HepG2 (cell line): ENCODE measurements around the gene TGM4. TPM values are rescaled to one million over a fixed set of nuclear protein-coding genes. Genes with fewer than 3 reads are reported as not detected.

Source experiments
- ATAC-seq: fragments of 200-7000 bp; cut with Tn5 transposase; 3 replicates; pipeline ENCODE4 v1.9.1; 2020; ENCODE audit warnings: mild to moderate bottlenecking, moderate library complexity
- BruUV-seq: library from RNA; stranded (reverse); fragments of 400-500 nt; replicated peaks from 2 replicates; lab custom pipeline; 2021; lab: Mats Ljungman, UMichigan
- CTCF ChIA-PET: fragments of 300-600 bp; formaldehyde crosslinking; extraction: SDS; loops from one replicate; lab custom pipeline; 2021; ENCODE audit warnings: low total read pairs, inconsistent platforms, low intra/inter-chr PET ratio; lab: Yijun Ruan, JAX
- POLR2A ChIA-PET: fragments of 350-600 bp; sonication (Branson Sonifier 250); formaldehyde crosslinking; loops from one replicate; lab custom pipeline; 2020; ENCODE audit warnings: antibody characterized with exemption, inconsistent platforms; lab: Yijun Ruan, JAX
- DNase-seq: peaks from one replicate; pipeline ENCODE4 v3.0.0-alpha.2; 2015; ENCODE audit warnings: low spot score
- FAIRE-seq: peaks from 3 replicates; lab custom pipeline; 2011; peaks lifted over from hg19 to GRCh38; lab: Jason Lieb, UNC
- H2AFZ ChIP-seq: one replicate; pipeline ENCODE4 v1.6.1; 2011; ENCODE audit warnings: low read length, inconsistent platforms
- H3K27ac ChIP-seq: fragments of 300-600 bp; 3 replicates; pipeline ENCODE4 v1.8.0; 2011; ENCODE audit warnings: mixed run types, mild to moderate bottlenecking, mixed read lengths, low read length, inconsistent platforms; ENCODE audit not compliant: insufficient read depth; ENCODE audit errors: extremely low read length
- H3K27me3 ChIP-seq, 2 experiments: fragments of 200-600 bp in 1 of 2; 2 replicates in 1 of 2; 3 replicates in 1 of 2; pipeline versions ENCODE4 v1.6.0 to v1.8.0; 2011; ENCODE audit warnings: low read length in 2 of 2, mild to moderate bottlenecking in 2 of 2, moderate library complexity in 2 of 2, inconsistent platforms in 1 of 2; ENCODE audit not compliant: insufficient read depth in 2 of 2, control insufficient read depth in 1 of 2
- H3K36me3 ChIP-seq, 2 experiments: fragments of 200-600 bp in 1 of 2; replicated peaks in 1 of 2; 2 replicates in 1 of 2; 3 replicates in 1 of 2; pipeline versions ENCODE4 v1.5.1 to v1.8.0; 2011; ENCODE audit warnings: low read length in 2 of 2, inconsistent platforms in 1 of 2; ENCODE audit not compliant: insufficient read depth in 2 of 2, control insufficient read depth in 1 of 2
- H3K4me1 ChIP-seq: 2 replicates; pipeline ENCODE4 v1.5.1; 2012; ENCODE audit warnings: low read length, inconsistent platforms; ENCODE audit not compliant: insufficient read depth
- H3K4me2 ChIP-seq: 2 replicates; pipeline ENCODE4 v1.6.0; 2011; ENCODE audit warnings: low read depth, low read length, inconsistent platforms
- H3K4me3 ChIP-seq, 3 experiments: fragments of 200-600 bp in 1 of 3; sonication (generic), shearing (Covaris generic) in 1 of 3; replicated peaks in 1 of 3; 2 replicates each; pipeline ENCODE4 v1.5.1; 2011 to 2016; ENCODE audit warnings: low read length in 3 of 3, inconsistent platforms in 2 of 3, low read depth in 2 of 3, mild to moderate bottlenecking in 2 of 3, control low read depth in 1 of 3, mixed read lengths in 1 of 3; ENCODE audit not compliant: insufficient read depth in 1 of 3
- H3K79me2 ChIP-seq: one replicate; pipeline ENCODE4 v1.6.1; 2011; ENCODE audit warnings: low read length, inconsistent platforms; ENCODE audit not compliant: insufficient read depth
- H3K9ac ChIP-seq: 2 replicates; pipeline ENCODE4 v1.6.0; 2011; ENCODE audit warnings: mild to moderate bottlenecking, low read depth, low read length, inconsistent platforms; ENCODE audit not compliant: insufficient read depth
- H3K9me3 ChIP-seq: 2 replicates; pipeline ENCODE4 v1.5.1; 2012; ENCODE audit warnings: mild to moderate bottlenecking, low read length
- H4K20me1 ChIP-seq: 2 replicates; pipeline ENCODE4 v1.6.0; 2011; ENCODE audit warnings: inconsistent platforms, mild to moderate bottlenecking, low read length, moderate library complexity; ENCODE audit not compliant: insufficient read depth
- AKAP8 ChIP-seq: sonication (generic); formaldehyde crosslinking; IDR thresholded peaks from 2 replicates; pipeline ENCODE4 v1.5.1; 2020; ENCODE audit warnings: mild to moderate bottlenecking, missing genetic modification reagents
- ATF1 ChIP-seq: IDR thresholded peaks from 2 replicates; pipeline ENCODE4 v1.6.1; 2016; ENCODE audit warnings: mild to moderate bottlenecking, control low read depth
- ETV5 ChIP-seq: IDR thresholded peaks from 2 replicates; pipeline ENCODE4 v1.6.1; 2018; ENCODE audit warnings: missing biosample characterization, missing genetic modification reagents, inconsistent platforms, borderline replicate concordance
- GZF1 ChIP-seq: sonication (generic); formaldehyde crosslinking; IDR thresholded peaks from 2 replicates; pipeline ENCODE4 v1.5.1; 2020; ENCODE audit warnings: mild to moderate bottlenecking, missing genetic modification reagents
- HNRNPL ChIP-seq: fragments of 200-400 bp; formaldehyde crosslinking; IDR thresholded peaks from 2 replicates; pipeline ENCODE4 v1.6.1; 2017; ENCODE audit warnings: mild to moderate bottlenecking, low read depth, low read length
- KLF16 ChIP-seq, 2 experiments: sonication (generic) in 1 of 2; formaldehyde crosslinking in 1 of 2; IDR thresholded peaks; 2 replicates each; pipeline versions ENCODE4 v1.6.1 to v1.8.0; 2016 to 2023; ENCODE audit warnings: missing genetic modification reagents in 2 of 2, missing compliant biosample characterization in 1 of 2
- KMT2A ChIP-seq: sonication (generic); formaldehyde crosslinking; IDR thresholded peaks from 2 replicates; pipeline ENCODE4 v1.4.0; 2020; ENCODE audit warnings: missing genetic modification reagents
- LCORL ChIP-seq, 2 experiments: fragments of 450-650 bp in 1 of 2; sonication (generic) in 1 of 2; formaldehyde crosslinking in 1 of 2; IDR thresholded peaks; 2 replicates each; pipeline versions ENCODE4 v1.5.0 to v1.6.1; 2017 to 2020; ENCODE audit warnings: antibody characterized with exemption in 1 of 2, missing genetic modification reagents in 1 of 2
- NPAS2 ChIP-seq: sonication (generic); formaldehyde crosslinking; IDR thresholded peaks from 2 replicates; pipeline ENCODE4 v1.8.0; 2022; ENCODE audit warnings: mild to moderate bottlenecking, missing genetic modification reagents, borderline replicate concordance
- SCMH1 ChIP-seq: sonication (generic); formaldehyde crosslinking; IDR thresholded peaks from 2 replicates; pipeline ENCODE4 v1.9.0; 2021; ENCODE audit warnings: missing genetic modification reagents, mild to moderate bottlenecking, borderline replicate concordance
- ZNF34 ChIP-seq: sonication (generic); formaldehyde crosslinking; IDR thresholded peaks from 2 replicates; pipeline ENCODE4 v1.4.0; 2020; ENCODE audit warnings: mild to moderate bottlenecking, missing genetic modification reagents, borderline replicate concordance
- ZNF432 ChIP-seq: sonication (generic); formaldehyde crosslinking; IDR thresholded peaks from 2 replicates; pipeline ENCODE4 v1.5.0; 2020; ENCODE audit warnings: missing genetic modification reagents, mild to moderate bottlenecking, borderline replicate concordance
- ZNF616 ChIP-seq: sonication (generic); formaldehyde crosslinking; IDR thresholded peaks from 2 replicates; pipeline ENCODE4 v1.5.0; 2020; ENCODE audit warnings: low read depth, mild to moderate bottlenecking, missing genetic modification reagents
- WGBS: methylation state at CpG from one replicate; pipeline ENCODE4 v1.1.6; 2017; ENCODE audit warnings: low lambda C conversion rate; 5-methylcytosine and 5-hydroxymethylcytosine counted together
- in situ Hi-C: cut with HindIII; loops from 2 replicates; pipeline ENCODE4 v1.10.0; 2017; ENCODE audit warnings: low pct_unique_long_range_greater_than_20kb; ENCODE audit not compliant: extremely low pct_ligation_motif_present
- intact Hi-C: fragments of 100-400 bp; cut with micrococcal nuclease; formaldehyde crosslinking; loops from one replicate; pipeline ENCODE4 v1.10.0; 2022; ENCODE audit not compliant: unreplicated experiment
- polyA plus RNA-seq, 8 experiments: library from polyadenylated mRNA; depleted of rRNA in 3 of 8; stranded (reverse) in 7 of 8; unstranded in 1 of 8; fragments of >200 nt; fragmentation: Illumina TruSeq in 4 of 8; extraction: Trizol in 4 of 8; gene quantifications; 2 replicates each; pipeline versions ENCODE4 v1.2.1 to v1.2.3, GENCODE V29; 2011 to 2016; ENCODE audit warnings: low read depth in 4 of 8, missing spikeins in 1 of 8, mixed read lengths in 1 of 8; ENCODE audit not compliant: insufficient read depth in 1 of 8
- total RNA-seq, 5 experiments: library from RNA; depleted of rRNA; stranded (reverse); fragments of >200 nt; fragmentation: Illumina TruSeq; extraction: Trizol; gene quantifications; 2 replicates each; pipeline ENCODE4 v1.2.3, GENCODE V29; 2016; ENCODE audit warnings: low read depth in 1 of 5
- TF ChIP-seq, protein P1 (sequence below): sonication (generic); formaldehyde crosslinking; IDR thresholded peaks from 2 replicates; pipeline ENCODE4; 2020; ENCODE audit warnings: missing genetic modification reagents, mild to moderate bottlenecking, borderline replicate concordance
- TF ChIP-seq, protein P2 (sequence below): sonication (generic); formaldehyde crosslinking; IDR thresholded peaks from 2 replicates; pipeline ENCODE4 v1.8.0; 2022; ENCODE audit warnings: missing genetic modification reagents, mild to moderate bottlenecking, moderate library complexity, borderline replicate concordance

TGM4 gene
- total and polyA plus RNA-seq, 2 of the 13 experiments (the other 11 are each of a cell fraction or from before 2014, with no cell fraction given), result 0.07 to 0.15 TPM

DNA sequence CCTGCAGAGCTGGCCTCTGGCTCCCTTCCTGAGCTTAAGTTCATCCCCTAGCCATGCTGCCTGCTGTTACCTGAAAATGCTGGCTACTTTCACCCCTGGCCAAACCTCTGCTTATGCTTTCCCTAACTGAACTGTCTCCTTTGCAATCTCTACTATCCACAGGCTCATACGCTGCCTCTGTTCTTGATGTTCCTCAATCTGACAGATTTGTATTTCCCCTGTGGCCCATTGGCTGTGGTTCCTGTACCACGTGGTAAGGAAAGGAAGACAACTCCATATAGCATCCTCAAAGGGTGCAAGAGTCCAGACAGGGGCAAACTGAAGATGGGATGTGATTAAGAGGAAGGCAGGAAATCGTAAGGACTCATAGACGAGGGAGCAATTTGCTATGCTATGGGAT, 33.2 kb downstream of the TGM4 start:
- ChIA-PET CTCF (no interaction called here), POLR2A (no interaction called here)
- no peak overlapping the region for H2AFZ ChIP-seq
- no peak for DNase-seq
- H3K4me2 ChIP-seq, result no peak overlapping the region
- no peaks in the 10 kb centered on the region for H3K27me3 ChIP-seq
- no peaks in the 10 kb centered on the region for H3K9me3 ChIP-seq
- no peaks in the 10 kb centered on the region for H3K36me3 ChIP-seq
- H3K9ac ChIP-seq, result no peak overlapping the region
- TF ChIP-seq LCORL (IDR thresholded peaks at IDR 0.05) (no peak), LCORL (CRISPR knock-in tag; IDR thresholded peaks at IDR 0.05) (no peak)
- TF ChIP-seq, all 625 proteins: peak for 0
- intact Hi-C loops, result no loop called here
- Histone ChIP-seq H3K27ac (no peak overlapping the region), H3K4me3 (no peak overlapping the region), H3K4me1 (peaks cover 12% of the 10 kb centered on the region), H4K20me1 (no peaks in the 10 kb centered on the region), H3K79me2 (no peaks in the 10 kb centered on the region)
- in situ Hi-C loops, result no loop called here
- FAIRE-seq, result no peak
- no peak for ATAC-seq
- BruUV-seq, result no TSS peak
- 61% methylated on average over 4 of the region's 4 CpGs for WGBS

DNA sequence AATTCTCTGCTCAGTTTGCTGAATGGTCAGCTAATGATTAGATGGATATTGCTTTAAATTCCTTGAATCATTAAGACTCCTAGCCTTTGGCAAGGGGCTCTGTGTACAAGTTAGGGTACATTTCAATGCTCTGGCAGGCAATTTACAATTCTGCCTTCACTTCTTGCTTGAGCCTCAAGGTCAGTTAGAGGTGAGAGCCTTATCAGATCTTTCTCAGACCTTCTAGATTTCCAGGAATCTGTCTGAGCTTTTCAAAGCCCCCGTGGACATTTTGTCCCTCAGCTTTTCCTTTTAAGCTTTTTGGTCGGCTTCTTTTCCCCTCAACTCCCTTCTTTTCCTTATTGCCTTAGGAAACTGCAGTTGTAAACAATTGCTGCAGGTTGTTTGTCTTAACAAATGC, 34.7 kb downstream of the TGM4 start:
- Histone ChIP-seq H3K27ac (no peak overlapping the region), H3K4me1 (no peaks in the 10 kb centered on the region), H3K4me2 (no peak overlapping the region), H2AFZ (no peak overlapping the region), H3K9ac (no peak overlapping the region), H3K36me3 (no peaks in the 10 kb centered on the region), H3K79me2 (no peaks in the 10 kb centered on the region), H4K20me1 (no peaks in the 10 kb centered on the region), H3K27me3 (no peaks in the 10 kb centered on the region), H3K4me3 (no peak overlapping the region), H3K9me3 (no peaks in the 10 kb centered on the region)
- no TSS peak for BruUV-seq
- WGBS, result 4% methylated on average over 2 of the region's 2 CpGs
- in situ Hi-C loops, result no loop called here
- no peak for DNase-seq
- ChIA-PET CTCF (no interaction called here), POLR2A (no interaction called here)
- FAIRE-seq, result no peak
- ATAC-seq, result no peak
- intact Hi-C loops, result no loop called here
- TF ChIP-seq ETV5 (CRISPR knock-in tag), result no peak
- TF ChIP-seq, protein P1, sequence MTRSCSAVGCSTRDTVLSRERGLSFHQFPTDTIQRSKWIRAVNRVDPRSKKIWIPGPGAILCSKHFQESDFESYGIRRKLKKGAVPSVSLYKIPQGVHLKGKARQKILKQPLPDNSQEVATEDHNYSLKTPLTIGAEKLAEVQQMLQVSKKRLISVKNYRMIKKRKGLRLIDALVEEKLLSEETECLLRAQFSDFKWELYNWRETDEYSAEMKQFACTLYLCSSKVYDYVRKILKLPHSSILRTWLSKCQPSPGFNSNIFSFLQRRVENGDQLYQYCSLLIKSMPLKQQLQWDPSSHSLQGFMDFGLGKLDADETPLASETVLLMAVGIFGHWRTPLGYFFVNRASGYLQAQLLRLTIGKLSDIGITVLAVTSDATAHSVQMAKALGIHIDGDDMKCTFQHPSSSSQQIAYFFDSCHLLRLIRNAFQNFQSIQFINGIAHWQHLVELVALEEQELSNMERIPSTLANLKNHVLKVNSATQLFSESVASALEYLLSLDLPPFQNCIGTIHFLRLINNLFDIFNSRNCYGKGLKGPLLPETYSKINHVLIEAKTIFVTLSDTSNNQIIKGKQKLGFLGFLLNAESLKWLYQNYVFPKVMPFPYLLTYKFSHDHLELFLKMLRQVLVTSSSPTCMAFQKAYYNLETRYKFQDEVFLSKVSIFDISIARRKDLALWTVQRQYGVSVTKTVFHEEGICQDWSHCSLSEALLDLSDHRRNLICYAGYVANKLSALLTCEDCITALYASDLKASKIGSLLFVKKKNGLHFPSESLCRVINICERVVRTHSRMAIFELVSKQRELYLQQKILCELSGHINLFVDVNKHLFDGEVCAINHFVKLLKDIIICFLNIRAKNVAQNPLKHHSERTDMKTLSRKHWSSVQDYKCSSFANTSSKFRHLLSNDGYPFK (CRISPR knock-in tag), result no peak
- TF ChIP-seq KLF16 (CRISPR knock-in tag; IDR thresholded peaks at IDR 0.05), result no peak
- TF ChIP-seq, protein P2, sequence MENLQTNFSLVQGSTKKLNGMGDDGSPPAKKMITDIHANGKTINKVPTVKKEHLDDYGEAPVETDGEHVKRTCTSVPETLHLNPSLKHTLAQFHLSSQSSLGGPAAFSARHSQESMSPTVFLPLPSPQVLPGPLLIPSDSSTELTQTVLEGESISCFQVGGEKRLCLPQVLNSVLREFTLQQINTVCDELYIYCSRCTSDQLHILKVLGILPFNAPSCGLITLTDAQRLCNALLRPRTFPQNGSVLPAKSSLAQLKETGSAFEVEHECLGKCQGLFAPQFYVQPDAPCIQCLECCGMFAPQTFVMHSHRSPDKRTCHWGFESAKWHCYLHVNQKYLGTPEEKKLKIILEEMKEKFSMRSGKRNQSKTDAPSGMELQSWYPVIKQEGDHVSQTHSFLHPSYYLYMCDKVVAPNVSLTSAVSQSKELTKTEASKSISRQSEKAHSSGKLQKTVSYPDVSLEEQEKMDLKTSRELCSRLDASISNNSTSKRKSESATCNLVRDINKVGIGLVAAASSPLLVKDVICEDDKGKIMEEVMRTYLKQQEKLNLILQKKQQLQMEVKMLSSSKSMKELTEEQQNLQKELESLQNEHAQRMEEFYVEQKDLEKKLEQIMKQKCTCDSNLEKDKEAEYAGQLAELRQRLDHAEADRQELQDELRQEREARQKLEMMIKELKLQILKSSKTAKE (CRISPR knock-in tag), result no peak
- no peak for TF ChIP-seq ZNF432 (CRISPR knock-in tag)
- no peak for TF ChIP-seq NPAS2 (CRISPR knock-in tag)
- TF ChIP-seq HNRNPL, result no peak
- no peak for TF ChIP-seq AKAP8 (CRISPR knock-in tag)
- TF ChIP-seq ZNF616 (CRISPR knock-in tag), result no peak
- TF ChIP-seq ZNF34 (CRISPR knock-in tag), result no peak
- no peak for TF ChIP-seq GZF1 (CRISPR knock-in tag)
- TF ChIP-seq KMT2A (CRISPR knock-in tag), result no peak
- TF ChIP-seq SCMH1 (CRISPR knock-in tag), result no peak
- TF ChIP-seq ATF1 (CRISPR knock-in tag), result no peak
